Measurements from ENCODE around the gene TSPAN13. TPM values are rescaled to one million over a fixed set of nuclear protein-coding genes. Genes with fewer than 3 reads are reported as not detected.

Gene TSPAN13
- total and polyA plus RNA-seq, 12 donors, result 6.8 to 40.1 (median 11.8) TPM

DNA sequence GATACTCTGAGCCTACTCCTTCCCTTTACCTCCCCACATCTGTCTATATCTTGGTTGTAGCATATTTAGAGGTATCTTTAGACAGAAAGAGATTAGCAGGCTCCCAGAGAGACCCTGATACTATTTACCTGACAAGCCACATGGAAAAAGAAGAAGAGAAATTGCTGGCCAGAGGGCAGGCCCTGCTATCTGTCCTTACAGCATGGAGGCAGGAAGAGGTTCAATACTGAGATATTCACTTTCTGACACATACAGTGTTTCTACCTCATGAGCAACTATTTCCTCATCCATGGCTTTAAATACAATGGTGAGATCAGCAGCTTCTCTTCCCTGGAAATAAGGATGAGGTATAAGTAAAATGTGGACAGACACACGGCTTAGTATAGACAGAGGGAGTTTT lies 33.9 kb upstream of the TSPAN13 start:
- Histone ChIP-seq H3K27me3 (no peaks in the 10 kb centered on the region), H3K27ac (no peak overlapping the region), H3K4me3 (no peak overlapping the region), H3K4me1 (no peaks in the 10 kb centered on the region), H3K36me3 (no peaks in the 10 kb centered on the region), H3K9me3 (no peaks in the 10 kb centered on the region)
- TF ChIP-seq, protein P1, sequence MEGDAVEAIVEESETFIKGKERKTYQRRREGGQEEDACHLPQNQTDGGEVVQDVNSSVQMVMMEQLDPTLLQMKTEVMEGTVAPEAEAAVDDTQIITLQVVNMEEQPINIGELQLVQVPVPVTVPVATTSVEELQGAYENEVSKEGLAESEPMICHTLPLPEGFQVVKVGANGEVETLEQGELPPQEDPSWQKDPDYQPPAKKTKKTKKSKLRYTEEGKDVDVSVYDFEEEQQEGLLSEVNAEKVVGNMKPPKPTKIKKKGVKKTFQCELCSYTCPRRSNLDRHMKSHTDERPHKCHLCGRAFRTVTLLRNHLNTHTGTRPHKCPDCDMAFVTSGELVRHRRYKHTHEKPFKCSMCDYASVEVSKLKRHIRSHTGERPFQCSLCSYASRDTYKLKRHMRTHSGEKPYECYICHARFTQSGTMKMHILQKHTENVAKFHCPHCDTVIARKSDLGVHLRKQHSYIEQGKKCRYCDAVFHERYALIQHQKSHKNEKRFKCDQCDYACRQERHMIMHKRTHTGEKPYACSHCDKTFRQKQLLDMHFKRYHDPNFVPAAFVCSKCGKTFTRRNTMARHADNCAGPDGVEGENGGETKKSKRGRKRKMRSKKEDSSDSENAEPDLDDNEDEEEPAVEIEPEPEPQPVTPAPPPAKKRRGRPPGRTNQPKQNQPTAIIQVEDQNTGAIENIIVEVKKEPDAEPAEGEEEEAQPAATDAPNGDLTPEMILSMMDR (IDR thresholded peaks at IDR 0.05), result no peak
- intact Hi-C loops (cut with DNase I), result no loop called here
- WGBS, 2 donors, result 98 to 100% methylated on average over 1 of the region's 1 CpG
- ATAC-seq (no peak), DNase-seq (no peak)

DNA sequence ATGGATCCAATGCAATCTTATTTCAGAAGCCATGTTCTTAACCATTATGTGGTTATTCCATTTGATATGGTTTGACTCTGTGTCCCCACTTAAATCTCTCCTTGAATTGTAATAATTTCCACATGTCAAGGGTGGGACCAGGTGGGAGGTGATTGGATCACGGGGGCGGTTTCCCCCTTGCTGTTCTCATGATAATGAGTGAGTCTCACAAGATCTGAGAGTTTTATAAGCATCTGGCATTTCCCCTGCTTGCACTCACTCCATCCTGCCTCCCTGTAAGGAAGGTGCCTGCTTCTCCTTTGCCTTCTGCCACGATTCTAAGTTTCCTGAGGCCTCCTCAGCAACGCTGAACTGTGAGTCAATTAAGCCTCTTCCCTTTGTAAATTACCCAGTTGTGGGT lies 32.0 kb upstream of the TSPAN13 start:
- TF ChIP-seq, protein P1 (IDR thresholded peaks at IDR 0.05), result no peak
- 83 to 85% methylated on average over 4 of the region's 4 CpGs for WGBS, 2 donors

DNA sequence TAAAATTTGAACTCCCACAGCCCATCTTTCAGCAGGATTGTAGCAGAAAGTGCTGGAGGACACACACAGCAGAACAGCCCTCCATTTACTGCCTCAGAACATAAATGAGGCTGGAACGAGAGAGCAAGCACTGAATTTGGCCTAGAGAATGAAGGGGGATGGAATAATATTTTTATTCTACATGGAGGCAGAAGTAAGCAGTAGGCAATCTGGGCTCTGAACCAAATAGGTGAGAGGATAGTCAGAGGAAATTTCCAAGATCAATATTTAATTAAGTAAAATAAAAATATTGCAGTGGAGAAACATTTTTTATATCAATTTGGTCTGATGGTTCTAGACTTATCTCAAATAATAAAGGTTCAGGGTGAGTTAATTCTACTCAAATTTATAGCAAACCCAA lies 29.2 kb upstream of the TSPAN13 start:
- intact Hi-C loops (cut with DNase I), result no loop called here
- no peaks in the 10 kb centered on the region for H3K9me3 ChIP-seq
- no peaks in the 10 kb centered on the region for H3K36me3 ChIP-seq
- H3K4me3 ChIP-seq, result no peak overlapping the region
- H3K4me1 ChIP-seq, result no peaks in the 10 kb centered on the region
- DNase-seq (no peak), ATAC-seq (no peak)
- no peak overlapping the region for H3K27ac ChIP-seq
- H3K27me3 ChIP-seq, result no peaks in the 10 kb centered on the region
- TF ChIP-seq, protein P1 (IDR thresholded peaks at IDR 0.05), result no peak
- 90 to 96% methylated on average over 1 of the region's 1 CpG for WGBS, 2 donors

More for the DNA sequence above, 32.0 kb upstream of the TSPAN13 start:
- Histone ChIP-seq H3K4me1 (no peaks in the 10 kb centered on the region), H3K36me3 (no peaks in the 10 kb centered on the region), H3K27ac (no peak overlapping the region), H3K27me3 (no peaks in the 10 kb centered on the region), H3K9me3 (no peaks in the 10 kb centered on the region), H3K4me3 (no peak overlapping the region)
- DNase-seq (no peak), ATAC-seq (no peak)
- intact Hi-C loops (cut with DNase I), result no loop called here

DNA sequence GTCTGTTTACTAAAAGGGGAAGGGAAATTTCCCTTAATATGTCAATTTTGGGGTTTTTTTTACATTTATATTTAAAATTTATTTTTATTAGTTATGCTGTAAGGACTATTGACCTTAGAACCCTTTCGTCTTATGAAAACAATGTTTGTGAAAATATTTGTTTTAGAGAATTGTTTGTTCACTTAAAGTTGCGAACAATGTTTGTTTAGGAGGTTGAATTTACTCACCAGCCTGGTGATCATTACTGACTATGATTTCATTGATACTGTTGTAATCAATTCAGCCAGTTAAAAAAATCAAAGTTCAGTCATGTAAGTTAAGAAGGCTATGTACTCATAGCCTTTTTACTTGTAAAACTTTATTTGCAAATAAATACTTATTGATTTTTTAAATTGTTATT lies 27.4 kb upstream of the TSPAN13 start:
- intact Hi-C loops (cut with DNase I), result no loop called here
- WGBS, 2 donors, result 94 to 95% methylated on average over 2 of the region's 2 CpGs
- TF ChIP-seq, protein P1 (IDR thresholded peaks at IDR 0.05), result no peak

More for the DNA sequence above, 27.4 kb upstream of the TSPAN13 start:
- Histone ChIP-seq H3K9me3 (no peaks in the 10 kb centered on the region), H3K4me3 (no peak overlapping the region), H3K4me1 (no peaks in the 10 kb centered on the region), H3K36me3 (no peaks in the 10 kb centered on the region), H3K27me3 (no peaks in the 10 kb centered on the region), H3K27ac (no peak overlapping the region)
- ATAC-seq, result no peak
- no peak for DNase-seq
